Bronchial epithelial cell (primary cell): ENCODE measurements around the gene PLCB1. TPM values are rescaled to one million over a fixed set of nuclear protein-coding genes. Genes with fewer than 3 reads are reported as not detected.

ENCODE experiments used
- DNase-seq: peaks from one replicate; pipeline ENCODE4 v3.0.0-alpha.2; 2010; ENCODE audit warnings: low read depth
- FAIRE-seq: peaks from 2 replicates; lab custom pipeline; 2011; peaks lifted over from hg19 to GRCh38; lab: Jason Lieb, UNC
- H3K27me3 ChIP-seq: 2 replicates; pipeline ENCODE4 v1.5.1; 2011; ENCODE audit warnings: low read length; ENCODE audit not compliant: control insufficient read depth, insufficient read depth
- H3K36me3 ChIP-seq: 2 replicates; pipeline ENCODE4 v1.5.1; 2011; ENCODE audit warnings: low read length; ENCODE audit not compliant: control insufficient read depth, insufficient read depth
- H3K4me3 ChIP-seq: 2 replicates; pipeline ENCODE4 v1.5.1; 2011; ENCODE audit warnings: mild to moderate bottlenecking, low read depth, low read length, control low read depth
- CTCF ChIP-seq: IDR thresholded peaks from 2 replicates; pipeline ENCODE4 v1.5.1; 2011; ENCODE audit warnings: mild to moderate bottlenecking, moderate library complexity, low read length, control low read depth, inconsistent platforms; ENCODE audit not compliant: insufficient read depth, severe bottlenecking
- total RNA-seq: library from RNA; depleted of rRNA; stranded (reverse); fragments of >200 nt; gene quantifications from 2 replicates; pipeline ENCODE4 v1.2.1, GENCODE V29; 2014

Gene PLCB1
- total RNA-seq, 1 donor from 2014 or later: 1.1 TPM

- TF ChIP-seq CTCF: peak; percentile 19
- no peaks in the 10 kb centered on the region for H3K36me3 ChIP-seq
- FAIRE-seq: no peak
- H3K27me3 ChIP-seq: no peaks in the 10 kb centered on the region
- peak; percentile 29 for DNase-seq
- no peak overlapping the region for H3K4me3 ChIP-seq
Observed at GRCh38 chr20:8389381-8390036, 257.4 kb downstream of the PLCB1 start.

- FAIRE-seq (no peak), DNase-seq (no peak)
- Histone ChIP-seq H3K4me3 (no peak overlapping the region), H3K27me3 (no peaks in the 10 kb centered on the region), H3K36me3 (no peaks in the 10 kb centered on the region)
- TF ChIP-seq CTCF: no peak
Observed at GRCh38 chr20:8390037-8390433, 258.0 kb downstream of the PLCB1 start.

- no peak for TF ChIP-seq CTCF
- DNase-seq: no peak
- FAIRE-seq: no peak
- no peaks in the 10 kb centered on the region for H3K36me3 ChIP-seq
- no peaks in the 10 kb centered on the region for H3K27me3 ChIP-seq
- H3K4me3 ChIP-seq: no peak overlapping the region
Observed at GRCh38 chr20:8390500-8390899, 258.4 kb downstream of the PLCB1 start.

GRCh38 chr20:8393381-8393780, 261.3 kb downstream of the PLCB1 start:
- Histone ChIP-seq H3K36me3 (no peaks in the 10 kb centered on the region), H3K27me3 (no peaks in the 10 kb centered on the region), H3K4me3 (no peak overlapping the region)
- no peak for DNase-seq
- TF ChIP-seq CTCF: no peak
- FAIRE-seq: no peak

- no peak for TF ChIP-seq CTCF
- peak; percentile 31 for DNase-seq
- Histone ChIP-seq H3K27me3 (no peaks in the 10 kb centered on the region), H3K4me3 (no peak overlapping the region), H3K36me3 (no peaks in the 10 kb centered on the region)
- FAIRE-seq: no peak
Observed at GRCh38 chr20:8394308-8394945, 262.4 kb downstream of the PLCB1 start.
